GOT3 (cell line): Measurements from ENCODE around the gene SEC24B.
A peak's percentile ranks its signal among the peaks of the same experiment; 100 is the strongest.
"Not testable (repeated sequence)": the region's sequence is repeated elsewhere in the genome, so short reads cannot be mapped to it uniquely, and the experiment has no call there.

Source experiments
- DNase-seq: peaks from one replicate; lab custom pipeline; 2025; ENCODE audit warnings: mixed read lengths; lab: John Stamatoyannopoulos, UW

Gene SEC24B

DNA sequence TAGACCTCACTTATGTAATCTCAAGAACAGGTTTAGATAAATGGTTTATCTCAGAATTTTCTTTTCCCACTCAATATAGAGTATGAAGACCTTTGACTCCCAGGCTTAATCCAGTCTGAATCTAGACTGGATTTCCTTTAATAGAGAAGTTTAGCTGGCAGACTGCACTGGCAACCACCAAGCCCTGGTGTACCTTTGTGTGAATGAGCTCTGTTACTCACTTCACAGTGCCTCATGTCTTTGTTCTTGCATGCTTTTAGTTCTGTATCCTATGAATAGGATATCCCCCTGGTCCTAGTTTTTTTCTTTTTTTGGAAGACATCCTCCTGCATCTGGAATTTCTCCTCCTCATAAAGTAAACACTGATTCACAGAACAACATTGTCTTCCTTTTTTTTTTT lies 73.3 kb downstream of the SEC24B start:
- no peak for DNase-seq

DNA sequence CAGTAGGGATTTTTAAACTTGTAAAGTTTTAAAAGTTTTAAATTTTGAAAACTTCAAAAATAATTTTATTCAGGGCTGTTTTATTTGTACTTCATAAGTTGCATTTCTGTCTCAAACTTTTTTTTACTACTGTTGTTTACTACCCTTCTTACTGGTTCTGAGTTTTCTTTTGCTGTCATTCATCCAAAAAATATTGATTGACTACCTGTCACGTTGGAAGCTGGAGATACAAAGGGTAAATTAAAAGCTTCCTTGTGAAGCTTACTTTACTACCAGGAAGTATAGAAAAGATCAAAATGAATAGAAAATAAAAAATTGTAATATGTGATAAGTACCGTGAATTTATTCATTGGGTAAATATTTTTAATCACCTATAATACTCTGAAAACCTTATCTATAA lies 77.1 kb downstream of the SEC24B start:
- no peak for DNase-seq

DNA sequence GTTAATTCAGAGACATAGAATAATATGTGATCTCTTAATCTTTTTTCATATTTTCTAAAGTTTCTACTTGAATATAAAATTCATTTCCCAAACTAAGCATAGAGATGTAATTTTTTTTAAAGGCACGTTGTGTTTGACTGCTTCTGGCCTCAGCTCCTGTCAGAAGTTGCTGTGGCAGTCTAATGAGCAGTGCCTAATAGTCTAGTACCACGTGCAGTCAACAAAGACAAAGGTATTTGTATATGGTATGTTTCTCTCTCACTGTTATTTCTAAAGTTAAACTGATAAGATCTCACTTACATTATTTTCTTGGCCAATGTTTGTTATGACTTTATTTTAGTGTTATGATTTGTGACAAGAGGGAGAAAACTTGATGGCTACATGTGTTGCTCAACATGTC lies 77.8 kb downstream of the SEC24B start:
- DNase-seq: no peak

- DNase-seq: not testable (repeated sequence)
Observed at GRCh38 chr4:109513368-109513767, 79.8 kb downstream of the SEC24B start.

GRCh38 chr4:109532182-109532581 lies 98.6 kb downstream of the SEC24B start:
- DNase-seq: no peak

GRCh38 chr4:109545401-109545800 lies 111.8 kb downstream of the SEC24B start:
- DNase-seq: no peak

DNA sequence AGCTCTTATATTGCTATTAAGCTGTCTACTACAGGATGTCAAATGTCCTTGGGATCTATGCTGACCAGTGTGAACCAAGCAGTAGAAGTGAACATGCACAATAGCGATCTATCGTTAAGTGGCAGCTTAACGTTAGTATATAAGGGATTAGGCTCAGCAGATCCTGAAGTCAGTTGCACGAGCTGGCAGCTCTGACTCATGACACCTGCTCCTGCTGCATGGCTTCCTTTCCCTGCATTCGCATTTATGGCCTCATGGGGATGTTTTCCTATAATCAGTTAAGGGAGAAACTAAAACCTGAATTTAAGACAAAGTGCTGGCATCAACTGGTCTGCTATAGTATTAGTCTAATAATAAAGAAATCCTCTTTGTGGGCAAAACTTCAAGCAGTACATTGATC lies 113.8 kb downstream of the SEC24B start:
- no peak for DNase-seq

DNA sequence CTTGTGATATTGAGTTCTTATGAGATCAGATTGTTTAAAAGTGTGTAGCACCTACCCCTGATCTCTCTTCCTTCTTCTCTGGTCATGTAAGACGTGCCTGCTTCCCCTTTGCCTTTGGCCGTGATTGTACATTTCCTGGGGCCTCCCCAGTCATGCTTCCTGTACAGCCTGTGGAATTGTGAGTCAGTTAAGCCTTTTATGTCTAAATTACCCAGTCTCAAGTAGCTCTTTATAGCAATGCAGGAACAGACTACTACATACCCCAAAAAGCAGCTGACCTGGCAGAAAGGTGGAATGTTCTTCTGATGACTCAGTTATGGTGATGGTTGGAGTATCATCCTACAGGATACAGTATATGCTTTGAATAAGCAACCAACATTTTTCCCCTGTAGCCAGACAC lies 115.0 kb downstream of the SEC24B start:
- DNase-seq: no peak

DNA sequence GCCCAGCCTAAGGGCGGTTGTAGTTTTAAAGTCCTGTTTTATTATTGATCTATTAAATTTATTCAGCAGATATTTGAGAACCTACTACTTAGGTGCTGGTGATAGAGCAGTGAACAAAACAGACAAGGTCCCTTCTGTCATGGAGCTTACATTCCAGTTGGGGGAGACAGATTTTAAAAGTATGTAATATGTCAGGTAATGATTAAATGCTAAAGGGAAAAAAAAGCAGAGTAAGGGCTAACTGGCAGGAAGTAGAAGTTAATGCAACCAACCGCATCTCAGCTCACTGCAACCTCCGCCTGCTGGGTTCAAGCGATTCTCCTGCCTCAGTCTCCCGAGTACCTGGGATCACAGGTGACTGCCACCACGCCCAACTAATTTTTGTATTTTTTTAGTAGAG lies 118.6 kb downstream of the SEC24B start:
- DNase-seq: no peak

DNA sequence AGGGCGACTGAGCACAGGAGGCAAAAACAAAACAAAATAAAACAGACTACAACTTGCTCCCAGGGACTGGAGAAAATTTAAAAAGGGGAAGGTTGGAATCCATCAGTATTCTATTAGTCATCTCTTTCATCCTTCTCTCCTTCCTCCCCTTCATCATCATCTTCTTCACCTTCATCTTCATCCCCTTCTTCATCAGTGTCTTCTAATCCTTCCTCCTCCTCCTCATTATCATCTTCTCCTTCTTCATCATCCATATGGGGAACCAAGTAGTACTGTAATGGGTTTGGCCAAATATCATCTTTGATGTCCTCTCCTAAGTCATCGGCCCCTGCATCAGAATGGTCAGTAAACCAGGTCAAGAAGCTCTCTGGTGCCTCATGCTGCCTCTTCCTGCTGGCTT lies 119.5 kb downstream of the SEC24B start:
- DNase-seq: no peak

GRCh38 chr4:109554971-109555370 lies 121.4 kb downstream of the SEC24B start:
- no peak for DNase-seq

DNA sequence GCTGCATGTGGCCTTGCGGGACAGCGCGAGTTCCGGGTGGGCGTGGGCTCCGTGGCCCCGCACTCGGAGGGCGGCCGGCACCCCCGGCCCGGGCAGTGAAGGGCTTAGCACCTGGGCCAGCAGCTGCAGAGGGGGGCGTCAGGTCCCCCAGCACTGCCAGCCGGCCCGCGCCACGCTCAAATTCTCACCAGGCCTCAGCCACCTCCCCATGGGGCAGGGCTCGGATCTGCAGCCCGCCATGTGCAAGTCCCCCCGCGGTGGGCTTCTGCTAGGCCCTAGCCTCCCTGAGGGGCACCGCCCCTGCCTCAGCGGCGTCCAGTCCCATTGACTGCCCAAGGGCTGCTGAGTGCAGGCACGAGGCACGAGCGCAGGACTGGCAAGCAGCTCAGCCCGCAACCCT lies 123.8 kb downstream of the SEC24B start:
- DNase-seq: no peak

DNA sequence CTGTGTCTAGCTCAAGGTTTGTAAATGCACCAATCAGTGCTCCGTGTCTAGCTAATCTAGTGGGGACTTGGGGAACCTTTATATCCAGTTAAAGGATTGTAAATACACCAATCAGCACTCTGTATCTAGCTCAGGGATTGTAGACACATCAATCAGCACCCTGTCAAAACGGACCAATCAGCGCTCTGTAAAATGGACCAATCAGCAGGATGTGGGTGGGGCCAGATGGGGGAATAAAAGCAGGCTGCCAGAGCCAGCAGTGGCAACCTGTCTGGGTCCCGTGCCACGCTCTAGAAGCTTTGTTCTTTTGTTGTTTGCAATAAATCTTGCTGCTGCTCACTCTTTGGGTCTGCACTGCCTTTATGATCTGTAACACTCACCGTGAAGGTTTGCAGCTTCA lies 124.5 kb downstream of the SEC24B start:
- DNase-seq: not testable (repeated sequence)

GRCh38 chr4:109559625-109559982 lies 126.0 kb downstream of the SEC24B start:
- no peak for DNase-seq

DNA sequence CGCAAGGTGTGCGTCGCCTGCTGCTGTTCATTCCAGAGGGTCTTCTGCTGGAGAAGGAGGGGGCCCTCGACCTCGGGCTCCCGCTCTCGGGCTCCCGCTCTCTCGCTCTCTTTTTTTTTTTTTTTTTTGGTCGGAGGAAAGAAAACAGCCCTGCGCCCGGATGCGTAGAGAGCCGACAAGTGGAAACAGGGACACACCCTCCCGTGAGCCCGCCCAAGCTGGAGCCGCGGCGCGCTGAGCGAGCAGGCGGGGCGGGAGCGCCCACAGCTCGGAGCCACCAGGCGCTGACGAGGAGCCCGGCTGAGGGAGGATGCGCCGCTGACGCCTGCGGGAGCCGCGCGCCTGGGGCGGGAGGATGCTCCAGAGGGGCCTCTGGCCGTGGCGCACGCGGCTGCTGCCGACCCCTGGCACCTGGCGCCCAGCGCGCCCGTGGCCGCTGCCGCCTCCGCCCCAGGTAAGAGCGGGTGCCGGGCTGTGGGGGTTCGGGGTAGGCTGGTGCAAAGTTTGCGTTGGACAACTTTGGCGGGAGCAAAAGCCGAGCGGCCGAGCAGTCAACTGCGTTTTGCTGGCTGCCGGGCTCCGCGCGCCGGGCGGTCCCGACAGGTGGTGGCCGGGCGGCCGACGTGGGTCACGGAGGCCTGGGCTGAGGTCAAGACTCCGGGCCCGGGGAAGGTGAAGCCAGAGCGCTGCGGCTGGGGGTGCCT lies 126.5 kb downstream of the SEC24B start, which contains the start of gene MCUB:
Gene MCUB (plus strand): TSS at position 264 of the 704 bp plus-strand sequence. CDS start 92 bp downstream, at position 356.
- DNase-seq: peak; percentile 35

DNA sequence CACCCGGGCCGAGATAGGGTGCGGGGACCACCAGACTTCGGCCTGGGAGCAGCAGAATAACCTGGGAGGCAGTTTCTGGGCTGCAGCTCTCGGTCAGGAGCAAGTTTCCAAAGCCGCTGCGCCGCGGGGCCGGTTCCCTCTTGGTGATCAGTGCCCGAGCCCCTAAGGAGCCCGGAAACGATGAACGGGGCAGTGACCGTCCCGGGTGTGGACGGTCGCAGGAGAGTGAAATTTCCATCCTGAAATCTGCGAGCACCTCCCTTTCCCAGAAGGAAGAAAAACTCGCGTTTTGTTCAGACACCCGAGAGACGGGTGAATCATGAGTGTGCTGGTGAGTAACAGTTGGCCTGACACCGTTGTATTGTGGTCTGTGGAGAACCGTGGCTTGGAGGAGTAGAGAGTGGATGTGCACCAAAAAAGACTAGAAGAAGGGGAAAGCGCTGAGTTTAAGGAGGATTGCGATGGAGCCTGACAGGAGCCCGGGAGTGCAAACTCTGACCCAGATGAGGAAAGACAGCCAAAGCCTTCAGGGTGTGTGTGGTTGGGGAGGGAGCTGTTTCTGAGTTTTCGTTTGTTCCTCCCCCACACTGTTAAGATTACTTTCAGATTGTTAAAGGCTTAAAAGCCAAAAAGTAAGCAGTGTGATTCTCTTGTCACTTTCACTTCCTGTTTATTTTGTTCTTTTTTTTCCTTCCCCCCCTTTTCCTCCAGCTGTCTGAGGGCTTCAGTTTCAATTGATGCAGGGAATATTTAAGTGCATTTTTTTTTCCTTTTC lies 127.3 kb downstream of the SEC24B start:
- DNase-seq: no peak

DNA sequence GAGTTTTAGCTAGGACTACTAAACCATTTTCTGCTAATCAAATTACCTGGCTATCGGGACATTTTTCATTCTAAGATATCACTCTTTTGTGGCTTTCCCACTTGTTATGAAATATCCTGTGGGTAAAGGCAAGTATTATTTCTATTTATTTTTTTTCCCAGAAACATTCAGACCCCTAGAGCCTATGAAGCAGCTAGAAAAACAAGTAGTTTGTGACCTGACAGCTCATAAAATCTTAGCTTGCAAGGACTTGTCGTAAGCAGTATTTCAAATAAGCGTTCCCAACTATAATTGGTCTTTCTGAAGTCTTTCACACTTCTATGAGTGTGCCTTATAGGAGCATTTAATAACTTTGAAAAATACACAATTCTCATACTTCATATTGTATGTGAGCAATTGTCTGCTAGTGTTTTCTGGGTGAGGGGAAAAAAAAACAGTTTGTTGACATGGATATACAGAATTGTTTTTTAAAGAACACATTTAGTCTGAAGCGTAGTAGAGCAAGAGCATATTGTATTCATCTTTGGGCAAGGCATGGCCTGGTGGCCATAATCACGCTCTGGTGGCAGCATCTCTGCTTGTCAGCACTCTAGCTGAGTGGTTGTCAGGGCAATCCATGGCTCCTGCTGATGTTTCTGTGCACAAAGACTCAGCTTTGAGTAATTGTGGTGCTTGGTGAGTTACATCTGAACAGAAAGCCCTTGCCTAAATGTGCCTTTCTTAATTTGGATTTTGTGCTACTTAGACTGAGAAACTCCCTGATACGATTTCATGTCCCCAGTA lies 129.0 kb downstream of the SEC24B start:
- DNase-seq: no peak

DNA sequence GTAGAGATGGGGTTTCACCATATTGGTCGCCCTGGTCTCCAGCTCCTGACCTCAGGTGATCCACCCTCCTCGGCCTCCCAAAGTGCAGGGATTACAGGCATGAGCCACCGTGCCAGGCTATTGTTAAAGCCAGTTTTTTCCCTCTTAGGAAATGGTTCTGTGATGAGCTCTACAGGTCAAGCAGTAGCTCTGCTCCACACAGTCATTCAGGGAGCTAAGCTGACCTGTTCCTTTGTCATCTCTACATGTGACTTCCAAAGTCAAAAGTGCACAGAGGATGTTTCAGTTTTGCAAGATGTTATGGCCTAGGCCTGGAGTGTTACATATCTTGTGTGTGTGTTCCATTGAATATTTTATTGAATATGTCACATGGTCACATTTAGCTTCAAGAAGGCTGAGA lies 137.9 kb downstream of the SEC24B start:
- no peak for DNase-seq

- DNase-seq: no peak
Observed at GRCh38 chr4:109572154-109572553, 138.5 kb downstream of the SEC24B start.

DNA sequence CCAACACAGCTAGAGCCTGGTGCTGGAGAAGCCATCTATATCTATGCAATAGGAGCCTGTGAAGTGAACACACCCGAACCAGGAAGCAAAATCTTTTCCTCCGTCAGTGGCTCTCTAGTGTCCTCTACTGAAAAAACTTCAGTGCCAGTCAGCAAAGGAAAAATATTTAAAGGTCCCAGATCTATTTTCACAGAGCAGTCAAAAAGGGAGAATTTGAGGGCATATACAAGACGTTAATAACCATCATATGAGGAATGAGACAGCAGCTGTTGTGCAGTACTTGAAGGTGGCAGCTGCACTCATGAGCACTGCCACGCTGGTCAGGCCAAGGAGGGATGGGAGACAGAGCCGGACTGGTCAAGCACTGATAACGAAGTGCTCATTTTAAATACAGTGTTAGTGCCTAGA lies 140.8 kb downstream of the SEC24B start:
- DNase-seq: no peak

DNA sequence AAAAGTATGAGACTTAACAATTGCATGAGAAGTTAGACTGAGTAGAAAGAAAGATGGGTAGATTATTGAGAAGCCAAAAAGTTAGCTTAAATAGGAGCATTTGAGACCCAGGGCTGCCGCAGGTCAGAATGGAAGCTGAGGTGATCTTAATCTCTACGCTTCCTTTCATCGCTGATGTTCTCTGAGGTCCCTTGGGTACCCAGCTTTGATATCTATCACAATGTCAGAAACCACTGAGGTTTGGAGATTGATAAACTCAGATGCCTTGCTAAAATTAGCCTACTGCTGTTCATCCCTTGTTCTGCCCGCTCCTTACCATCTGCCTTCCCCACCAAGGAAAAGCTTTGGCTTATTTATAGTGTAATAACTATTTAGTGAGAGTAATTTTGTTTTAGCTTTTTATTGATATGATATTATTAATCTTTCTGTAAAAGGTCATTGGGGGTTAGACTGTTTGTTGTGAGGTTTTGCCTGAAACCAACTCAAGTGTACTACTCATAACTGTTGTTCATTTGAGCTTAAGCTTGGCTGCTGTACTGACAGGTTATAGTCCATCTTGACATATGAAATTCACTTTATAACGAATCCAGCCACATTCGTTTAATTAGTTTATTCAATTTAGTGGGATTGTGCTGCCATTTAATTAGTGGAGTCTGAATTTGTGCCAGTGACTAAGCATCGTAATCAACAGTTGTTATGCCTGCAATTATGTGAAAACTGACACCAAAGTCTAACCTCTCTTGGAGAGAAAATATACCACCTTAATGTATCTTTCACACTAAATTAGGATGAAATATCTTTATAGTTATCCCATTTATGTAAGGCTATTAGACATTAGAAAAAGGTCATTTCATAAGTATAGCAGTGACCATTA lies 141.6 kb downstream of the SEC24B start:
- DNase-seq: no peak

GRCh38 chr4:109576462-109576861 lies 142.8 kb downstream of the SEC24B start:
- no peak for DNase-seq
